ENCODE results near the gene TCF3.

The TCF3 gene

DNA sequence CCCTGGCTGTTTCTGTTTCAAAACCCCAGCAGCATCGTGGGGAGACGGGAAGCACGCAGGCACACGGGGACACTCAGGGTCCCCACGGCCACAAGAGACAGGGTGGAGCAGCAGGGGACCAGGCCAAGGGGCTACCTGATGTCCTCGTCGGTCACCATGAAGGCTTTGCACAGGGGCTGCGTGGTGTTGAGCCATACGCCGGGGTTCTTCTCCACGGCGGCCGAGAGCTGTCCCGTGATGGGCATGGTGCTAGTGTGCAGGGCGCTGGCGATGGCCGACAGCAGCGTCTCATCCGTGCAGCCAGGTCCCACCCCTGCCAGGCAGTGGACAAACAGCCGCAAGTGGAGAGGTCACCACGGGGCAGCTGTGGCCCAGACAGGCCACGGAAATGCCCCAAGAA lies 71.5 kb downstream of the TCF3 start:
- TF ChIP-seq, protein P1, sequence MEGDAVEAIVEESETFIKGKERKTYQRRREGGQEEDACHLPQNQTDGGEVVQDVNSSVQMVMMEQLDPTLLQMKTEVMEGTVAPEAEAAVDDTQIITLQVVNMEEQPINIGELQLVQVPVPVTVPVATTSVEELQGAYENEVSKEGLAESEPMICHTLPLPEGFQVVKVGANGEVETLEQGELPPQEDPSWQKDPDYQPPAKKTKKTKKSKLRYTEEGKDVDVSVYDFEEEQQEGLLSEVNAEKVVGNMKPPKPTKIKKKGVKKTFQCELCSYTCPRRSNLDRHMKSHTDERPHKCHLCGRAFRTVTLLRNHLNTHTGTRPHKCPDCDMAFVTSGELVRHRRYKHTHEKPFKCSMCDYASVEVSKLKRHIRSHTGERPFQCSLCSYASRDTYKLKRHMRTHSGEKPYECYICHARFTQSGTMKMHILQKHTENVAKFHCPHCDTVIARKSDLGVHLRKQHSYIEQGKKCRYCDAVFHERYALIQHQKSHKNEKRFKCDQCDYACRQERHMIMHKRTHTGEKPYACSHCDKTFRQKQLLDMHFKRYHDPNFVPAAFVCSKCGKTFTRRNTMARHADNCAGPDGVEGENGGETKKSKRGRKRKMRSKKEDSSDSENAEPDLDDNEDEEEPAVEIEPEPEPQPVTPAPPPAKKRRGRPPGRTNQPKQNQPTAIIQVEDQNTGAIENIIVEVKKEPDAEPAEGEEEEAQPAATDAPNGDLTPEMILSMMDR (IDR thresholded peaks at IDR 0.05; ENCODE audit: low read depth, low read length, missing control alignments), result no peak
- no peak for DNase-seq (ENCODE audit: extremely low read depth, low read depth)
- no peak overlapping the region for H3K4me3 ChIP-seq (replicated peaks; ENCODE audit: low read depth, low read length)

DNA sequence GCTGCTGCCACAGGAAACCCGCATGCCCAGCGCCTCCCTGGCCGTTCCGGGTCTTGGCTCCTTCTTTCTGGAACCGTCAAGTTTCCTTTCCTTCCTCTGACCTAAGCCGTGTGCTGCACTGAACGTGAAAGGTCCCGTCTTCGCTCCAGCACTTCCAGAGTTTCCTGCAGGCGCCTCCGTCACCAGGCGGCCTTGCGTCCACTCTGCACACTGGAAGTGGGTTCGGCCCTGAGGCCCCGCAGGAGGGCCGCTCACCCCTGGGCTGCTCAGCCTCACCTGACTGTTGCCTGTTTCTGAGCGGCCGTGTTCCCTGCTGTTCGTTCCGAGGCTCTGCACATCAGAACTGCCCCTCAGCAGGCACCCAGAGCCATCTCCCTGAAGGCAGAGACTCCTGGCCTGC lies 72.0 kb downstream of the TCF3 start:
- TF ChIP-seq, protein P1 (IDR thresholded peaks at IDR 0.05; ENCODE audit: low read depth, low read length, missing control alignments), result no peak
- no peak for DNase-seq (ENCODE audit: extremely low read depth, low read depth)
- no peak overlapping the region for H3K4me3 ChIP-seq (replicated peaks; ENCODE audit: low read depth, low read length)

DNA sequence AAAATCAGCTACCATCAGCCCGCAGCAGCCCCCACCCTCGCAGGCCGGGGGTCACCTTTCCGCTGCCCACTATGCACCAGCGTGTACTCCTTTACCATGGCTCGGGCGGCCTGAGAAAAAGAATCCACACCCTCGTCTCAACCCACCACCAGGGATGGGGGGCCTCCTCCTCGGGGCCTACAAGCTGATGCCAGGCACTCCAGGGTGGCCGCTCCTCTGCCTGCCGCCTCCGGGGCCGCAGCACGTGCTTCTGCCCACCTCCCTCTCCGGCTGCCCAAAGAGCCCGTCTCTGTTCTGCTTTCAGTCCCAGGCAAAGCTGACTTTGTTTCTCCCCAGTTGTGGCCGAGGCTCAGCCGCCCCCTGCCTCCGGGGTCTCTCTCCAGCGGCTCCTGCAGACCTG lies 73.2 kb downstream of the TCF3 start:
- TF ChIP-seq, protein P1 (IDR thresholded peaks at IDR 0.05; ENCODE audit: low read depth, low read length, missing control alignments), result no peak
- DNase-seq (ENCODE audit: extremely low read depth, low read depth), result no peak

DNA sequence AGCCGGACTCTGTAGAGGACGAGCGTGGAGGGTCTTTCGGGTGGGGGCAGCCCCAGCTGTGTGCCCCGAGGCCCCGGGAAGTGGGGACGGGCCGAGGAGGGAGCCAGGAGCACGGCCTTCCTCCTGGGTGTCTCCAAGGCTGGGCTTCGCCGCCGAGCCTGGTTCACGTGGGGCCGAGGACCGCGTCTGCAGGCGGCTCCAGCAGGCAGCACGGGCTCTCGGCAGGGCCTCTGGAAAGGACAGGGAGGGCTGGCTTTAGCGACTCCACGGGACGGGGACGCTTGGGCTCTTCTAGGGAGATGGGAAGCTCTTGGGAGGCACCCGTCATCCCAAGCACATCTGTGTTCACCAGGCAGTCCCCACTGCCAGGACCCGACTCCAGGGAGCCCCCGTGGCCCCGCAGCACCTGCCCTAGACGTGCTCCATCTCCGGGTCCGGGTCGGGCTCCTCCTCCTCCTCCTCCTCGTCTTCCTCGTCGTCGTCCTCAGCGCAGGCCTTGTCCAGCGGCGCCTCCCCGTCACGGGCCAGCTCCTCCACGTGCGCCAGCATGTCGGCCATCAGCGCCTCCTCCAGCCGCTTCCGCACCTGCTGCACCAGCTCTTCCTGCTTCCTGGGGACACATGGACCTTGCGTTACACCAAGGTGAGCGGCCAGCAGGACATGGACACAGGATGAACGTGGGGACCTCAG lies 74.3 kb downstream of the TCF3 start:
- no peak overlapping the region for H3K4me3 ChIP-seq (replicated peaks; ENCODE audit: low read depth, low read length)
- TF ChIP-seq, protein P1 (IDR thresholded peaks at IDR 0.05; ENCODE audit: low read depth, low read length, missing control alignments), result no peak
- no peak for DNase-seq (ENCODE audit: extremely low read depth, low read depth)

More for the DNA sequence above, 73.2 kb downstream of the TCF3 start:
- H3K4me3 ChIP-seq (replicated peaks; ENCODE audit: low read depth, low read length), result no peak overlapping the region

GRCh38 chr19:1577090-1577928 lies 75.1 kb downstream of the TCF3 start:
- TF ChIP-seq, protein P1 (IDR thresholded peaks at IDR 0.05; ENCODE audit: low read depth, low read length, missing control alignments), result no peak
- H3K4me3 ChIP-seq (replicated peaks; ENCODE audit: low read depth, low read length), result no peak overlapping the region
- no peak for DNase-seq (ENCODE audit: extremely low read depth, low read depth)

- DNase-seq (ENCODE audit: extremely low read depth, low read depth), result no peak
- no peak overlapping the region for H3K4me3 ChIP-seq (replicated peaks; ENCODE audit: low read depth, low read length)
- TF ChIP-seq, protein P1 (IDR thresholded peaks at IDR 0.05; ENCODE audit: low read depth, low read length, missing control alignments), result no peak
These were observed 75.9 kb downstream of the TCF3 start for GRCh38 chr19:1576242-1577089.

All from HFF-Myc (cell line).